Posterior cingulate gyrus (tissue), 11 donors: ENCODE measurements around the gene ZNF121.
A peak's percentile ranks its signal among the peaks of the same experiment; 100 is the strongest.
"Not testable (repeated sequence)": the region's sequence is repeated elsewhere in the genome, so short reads cannot be mapped to it uniquely, and the experiment has no call there.

ENCODE experiments used
- DNase-seq, 10 donors: peaks; one replicate each; pipeline versions ENCODE4 v3.0.0 to v3.0.0-alpha.2; 2020 to 2021; ENCODE audit warnings: mixed read lengths in 3 of 10
- intact Hi-C: fragments of 100-400 bp; cut with DNase I; formaldehyde crosslinking; loops from one replicate; pipeline ENCODE4 v1.15.1; 2023

ZNF121 gene

GRCh38 chr19:9539201-9539600 is 45.1 kb downstream of the ZNF121 start:
- intact Hi-C loops, DNase-seq: not testable (repeated sequence)

DNA sequence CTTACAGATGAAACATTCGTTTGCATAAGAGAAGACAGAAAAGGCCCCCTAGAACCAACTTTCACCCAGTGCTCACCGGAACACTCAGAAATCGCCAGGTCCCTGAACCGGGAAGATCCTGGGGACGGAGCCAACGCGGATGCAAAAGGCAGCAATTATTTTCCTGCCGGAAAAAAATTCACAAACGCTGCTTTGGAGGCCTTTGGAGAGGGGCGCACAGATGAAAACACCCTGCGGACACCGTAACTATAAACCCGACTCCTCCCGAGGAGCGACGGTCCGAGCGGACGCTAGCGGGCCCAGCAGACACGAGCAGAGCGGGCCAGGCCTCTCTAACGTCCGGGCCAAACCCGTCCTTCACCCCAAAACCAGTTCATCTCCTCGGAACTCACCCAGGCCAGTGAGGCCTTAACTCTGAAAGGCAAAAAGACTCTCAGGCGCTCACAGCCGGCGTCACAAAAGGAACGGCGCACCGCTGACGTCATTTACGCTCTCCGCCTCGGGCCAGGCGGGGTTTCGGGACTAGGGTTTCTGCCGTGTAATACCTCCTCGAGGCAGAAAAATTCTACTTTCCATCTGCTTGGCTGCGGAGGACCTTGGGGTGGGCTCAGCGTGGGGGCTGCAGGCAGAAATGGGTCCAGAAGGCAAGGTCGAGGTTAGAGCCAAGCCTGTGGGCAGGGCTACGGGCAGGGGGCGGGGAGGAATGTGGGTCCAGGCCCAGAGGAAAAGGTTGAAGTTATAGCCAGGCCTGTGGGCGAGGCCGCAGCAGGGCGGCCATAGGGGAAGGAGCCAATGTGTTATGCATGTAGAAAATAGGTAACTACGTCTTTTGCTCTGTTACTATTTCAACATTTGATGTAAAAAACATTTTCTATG is 45.9 kb downstream of the ZNF121 start, which contains the start of gene ZNF426:
Gene ZNF426 (minus strand): TSS at position 463 of the 876 bp plus-strand sequence. CDS start 2,413 bp downstream, outside the sequence.
- DNase-seq = peak; percentile 74 to 97 (median 84)
- intact Hi-C loops = no loop called here

DNA sequence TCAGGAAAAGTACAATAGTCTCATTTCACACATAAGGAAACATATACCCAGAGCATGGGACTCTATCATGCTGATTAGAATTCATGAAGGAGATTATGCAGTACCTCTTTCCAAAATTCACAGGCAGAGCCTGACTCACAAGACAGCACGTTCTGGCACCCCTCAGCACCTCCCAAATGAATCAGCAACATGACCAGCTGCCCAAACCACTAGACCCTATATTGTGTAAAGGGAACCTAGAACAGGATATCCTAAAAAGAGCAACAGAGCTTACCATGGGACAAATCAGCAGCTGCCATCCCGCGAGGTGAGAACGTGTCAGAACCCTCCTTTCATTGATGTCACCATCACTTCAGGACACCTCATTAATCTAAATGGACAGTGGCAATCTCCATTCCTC is 48.4 kb downstream of the ZNF121 start:
- intact Hi-C loops = no loop called here
- DNase-seq = no peak

DNA sequence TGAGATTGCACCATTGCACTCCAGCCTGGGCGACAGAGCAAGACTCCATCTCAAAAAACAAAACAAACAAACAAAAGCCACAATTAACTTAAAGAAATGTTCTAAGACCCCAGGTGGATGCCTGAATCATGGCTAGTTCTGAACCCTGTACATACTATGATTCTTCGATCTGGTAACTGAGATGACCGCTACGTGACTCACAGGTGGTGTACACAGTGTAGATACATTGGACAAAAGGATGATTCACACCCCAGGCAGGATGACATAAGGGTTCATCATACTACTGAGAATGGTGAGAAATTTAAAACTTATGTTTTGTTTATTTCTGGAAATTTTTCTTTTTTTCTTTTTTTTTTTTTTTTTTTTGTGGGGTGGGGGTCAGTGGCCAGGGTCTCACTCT is 52.4 kb downstream of the ZNF121 start:
- DNase-seq = no peak
- intact Hi-C loops = no loop called here

DNA sequence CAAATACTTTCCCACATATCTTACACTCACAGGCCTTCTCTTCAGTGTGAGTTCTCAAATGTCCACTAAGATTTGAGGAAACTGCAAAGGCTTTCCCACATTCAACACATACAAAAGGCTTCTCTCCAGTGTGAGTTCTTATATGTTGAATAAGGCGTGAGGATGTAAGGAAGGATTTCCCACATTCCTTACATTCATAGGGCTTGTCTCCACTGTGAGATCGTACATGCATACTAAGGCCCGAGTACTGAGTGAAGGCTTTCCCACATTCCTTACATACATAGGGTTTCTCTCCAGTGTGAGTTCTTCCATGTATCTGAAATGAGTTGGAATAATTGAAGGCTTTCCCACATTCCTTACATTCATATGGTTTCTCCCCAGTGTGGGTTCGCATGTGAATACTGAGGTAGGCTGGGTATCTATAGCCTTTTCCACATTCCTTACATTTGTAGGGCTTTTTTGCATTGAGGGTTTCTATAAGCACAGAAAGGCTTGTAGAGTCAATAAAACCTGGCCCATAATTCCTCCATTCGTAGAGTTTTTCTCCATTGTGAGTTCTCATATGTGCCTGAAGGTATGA is 55.5 kb downstream of the ZNF121 start:
- no peak for DNase-seq
- intact Hi-C loops = no loop called here

DNA sequence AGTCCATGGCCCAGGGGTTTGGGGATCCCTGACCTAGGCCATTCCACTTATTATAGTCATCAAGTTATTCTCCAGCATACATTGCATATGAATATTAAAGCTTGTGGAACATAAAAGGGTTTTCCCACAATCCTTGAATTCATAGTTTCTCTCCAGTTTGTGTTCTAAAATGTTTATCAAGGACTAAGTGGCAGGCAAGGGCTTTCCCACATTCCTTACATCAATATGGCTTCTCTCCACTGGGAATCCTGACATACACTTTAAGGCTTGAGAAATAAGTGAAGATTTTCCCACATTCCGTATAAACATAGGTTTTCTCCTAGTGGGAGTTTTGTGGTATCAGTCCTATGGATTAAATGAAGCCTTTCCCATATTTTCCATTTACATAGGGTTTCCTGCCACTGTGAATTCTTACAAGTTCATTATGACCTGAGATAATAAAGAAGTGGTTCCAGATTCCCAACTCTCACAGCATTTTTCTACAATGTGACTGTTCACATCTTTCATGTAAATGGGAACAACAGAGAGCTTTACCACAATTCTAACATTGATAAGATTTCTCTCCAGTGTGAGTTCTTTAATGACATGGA is 60.3 kb downstream of the ZNF121 start:
- intact Hi-C loops = no loop called here
- no peak for DNase-seq
